Large intestine (tissue), 12 donors: Measurements from ENCODE around the gene FMR1NB. TPM values are rescaled to one million over a fixed set of nuclear protein-coding genes. Genes with fewer than 3 reads are reported as not detected.

ENCODE experiments used
- DNase-seq, 2 donors: peaks; one replicate each; pipeline versions ENCODE4 v3.0.0 to v3.0.0-alpha.2; 2013
- H3K27ac ChIP-seq: one replicate; pipeline ENCODE4 v1.5.1; 2013; ENCODE audit warnings: low read length
- H3K27me3 ChIP-seq: 2 replicates; pipeline ENCODE4 v1.6.1; 2013; ENCODE audit warnings: low read length; ENCODE audit not compliant: control insufficient read depth, insufficient read depth
- H3K36me3 ChIP-seq: 2 replicates; pipeline ENCODE4 v1.6.1; 2013; ENCODE audit warnings: low read length; ENCODE audit not compliant: control insufficient read depth, insufficient read depth
- H3K4me1 ChIP-seq: one replicate; pipeline ENCODE4 v1.6.1; 2013; ENCODE audit warnings: low read length; ENCODE audit not compliant: control insufficient read depth, insufficient read depth
- H3K4me3 ChIP-seq: one replicate; pipeline ENCODE4 v1.5.1; 2013; ENCODE audit warnings: low read length
- H3K9me3 ChIP-seq: one replicate; pipeline ENCODE4 v1.6.1; 2013; ENCODE audit warnings: mild to moderate bottlenecking, low read depth, low read length, moderate library complexity; ENCODE audit not compliant: control insufficient read depth
- WGBS: methylation state at CpG from one replicate; pipeline ENCODE4 v1.1.5; 2013; ENCODE audit warnings: low lambda C conversion rate; ENCODE audit not compliant: insufficient coverage; 5-methylcytosine and 5-hydroxymethylcytosine counted together
- long read RNA-seq, 11 donors: transcript quantifications; one replicate each; lab custom pipeline, GENCODE V29; 2026
- polyA plus RNA-seq: library from polyadenylated mRNA; unstranded; fragments of 120-200 nt; gene quantifications from one replicate; pipeline ENCODE4 v1.2.1, GENCODE V29; 2013

The FMR1NB gene, protein sequence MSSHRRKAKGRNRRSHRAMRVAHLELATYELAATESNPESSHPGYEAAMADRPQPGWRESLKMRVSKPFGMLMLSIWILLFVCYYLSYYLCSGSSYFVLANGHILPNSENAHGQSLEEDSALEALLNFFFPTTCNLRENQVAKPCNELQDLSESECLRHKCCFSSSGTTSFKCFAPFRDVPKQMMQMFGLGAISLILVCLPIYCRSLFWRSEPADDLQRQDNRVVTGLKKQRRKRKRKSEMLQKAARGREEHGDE
- 0.04 TPM for polyA plus RNA-seq
- long read RNA-seq, donor 1: 0 reads
- long read RNA-seq, donor 2: 0 reads
- long read RNA-seq, donor 3: 0 reads
- long read RNA-seq, donor 4: 0 reads
- long read RNA-seq, donor 5: 0 reads
- long read RNA-seq, donor 6: 0 reads
- long read RNA-seq, donor 7: 0 reads
- long read RNA-seq, donor 8: 0 reads
- long read RNA-seq, donor 9: 0 reads
- long read RNA-seq, donor 10: 0 reads
- long read RNA-seq, donor 11: 0 reads

DNA sequence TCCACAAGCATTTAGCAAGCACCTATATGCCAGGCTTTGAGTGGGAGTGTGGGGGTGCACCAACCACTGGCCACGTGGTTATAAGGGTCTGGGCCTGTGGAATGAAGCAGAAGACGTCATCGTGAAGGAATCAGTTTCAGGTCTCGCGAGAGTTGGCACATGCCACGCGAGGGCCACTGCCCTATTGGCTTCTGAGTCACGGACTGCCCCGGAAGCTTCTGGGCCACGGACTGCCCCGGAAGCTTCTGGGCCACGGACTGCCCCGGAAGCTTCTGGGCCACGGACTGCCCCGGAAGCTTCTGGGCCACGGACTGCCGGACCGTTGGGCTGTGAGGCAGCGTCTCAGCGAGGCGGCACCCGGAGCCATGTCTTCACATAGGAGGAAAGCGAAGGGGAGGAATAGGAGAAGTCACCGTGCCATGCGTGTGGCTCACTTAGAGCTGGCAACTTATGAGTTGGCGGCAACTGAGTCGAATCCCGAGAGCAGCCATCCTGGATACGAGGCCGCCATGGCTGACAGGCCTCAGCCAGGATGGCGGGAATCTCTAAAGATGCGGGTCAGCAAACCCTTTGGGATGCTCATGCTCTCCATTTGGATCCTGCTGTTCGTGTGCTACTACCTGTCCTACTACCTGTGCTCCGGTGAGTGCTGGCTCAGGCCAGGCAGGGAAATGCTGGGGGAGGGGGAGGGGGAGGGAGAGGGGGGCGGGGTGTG, at the start of gene FMR1NB:
FMR1NB (plus strand) TSS at position 300 of the 715 bp plus-strand sequence; CDS start at position 366, 66 bp downstream.
- Histone ChIP-seq H3K4me1 (no peaks in the 10 kb centered on the region), H3K9me3 (peaks cover 4% of the 10 kb centered on the region), H3K27ac (no peak within 1 kb of the TSS), H3K4me3 (no peak within 1 kb of the TSS), H3K36me3 (no peaks in the 10 kb centered on the region), H3K27me3 (no peaks in the 10 kb centered on the region)
- DNase-seq: no peak
- WGBS: no CpG with 5 or more reads among the region's 35 CpGs

DNA sequence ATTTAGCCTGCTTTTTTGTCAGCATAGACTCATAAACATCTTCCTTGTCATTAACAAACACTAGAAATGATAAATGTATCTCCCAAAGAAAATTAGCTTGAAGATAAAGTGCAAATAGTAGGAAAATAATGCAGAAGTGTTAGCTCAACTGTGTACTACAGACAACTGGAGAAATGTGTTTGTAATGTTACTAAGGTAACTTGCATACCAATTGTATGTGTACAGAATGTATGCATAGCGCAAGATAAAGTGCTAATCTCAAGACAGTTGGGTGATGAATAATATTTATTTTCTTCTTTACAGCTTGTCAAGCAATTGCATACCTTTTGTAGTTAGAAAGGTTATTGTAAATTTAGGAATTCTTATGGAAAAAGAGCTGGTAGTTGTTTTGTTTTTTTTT, 47.3 kb upstream of the FMR1NB start:
- 33% methylated on average over 1 of the region's 1 CpG for WGBS
- no peaks in the 10 kb centered on the region for H3K27me3 ChIP-seq
- H3K9me3 ChIP-seq: no peaks in the 10 kb centered on the region
- H3K27ac ChIP-seq: no peak overlapping the region
- H3K4me1 ChIP-seq: no peaks in the 10 kb centered on the region
- no peak for DNase-seq
- no peak overlapping the region for H3K4me3 ChIP-seq
- H3K36me3 ChIP-seq: peaks cover 18% of the 10 kb centered on the region

DNA sequence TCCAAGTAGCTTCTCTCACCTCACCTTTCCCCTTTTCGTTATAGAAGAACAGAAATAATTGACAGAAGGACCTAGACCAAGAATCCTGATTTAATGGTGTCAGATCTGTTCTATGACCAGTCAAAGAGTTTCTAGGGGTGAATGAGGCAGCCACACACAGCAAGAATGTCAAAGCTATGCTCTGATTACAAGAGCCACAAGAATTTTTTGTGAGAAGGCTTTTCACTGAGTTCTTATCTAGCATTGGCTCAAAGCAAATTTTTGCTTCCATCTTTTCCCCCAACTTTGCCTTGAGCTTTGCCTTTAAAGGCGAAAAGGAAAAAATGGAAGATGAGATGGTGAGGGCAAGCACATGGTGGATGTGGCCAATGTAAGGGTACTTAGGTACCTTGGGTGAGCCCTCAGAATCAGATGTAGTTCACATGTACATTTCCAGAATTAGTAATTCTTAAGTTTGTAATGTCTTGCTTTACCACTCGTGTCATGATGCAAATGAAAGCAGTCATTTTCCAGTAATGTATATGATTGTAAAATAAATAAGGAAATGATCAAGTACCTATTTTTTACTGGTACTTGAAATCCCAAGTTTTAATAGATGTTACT, 45.9 kb upstream of the FMR1NB start:
- peaks cover 15% of the 10 kb centered on the region for H3K36me3 ChIP-seq

DNA sequence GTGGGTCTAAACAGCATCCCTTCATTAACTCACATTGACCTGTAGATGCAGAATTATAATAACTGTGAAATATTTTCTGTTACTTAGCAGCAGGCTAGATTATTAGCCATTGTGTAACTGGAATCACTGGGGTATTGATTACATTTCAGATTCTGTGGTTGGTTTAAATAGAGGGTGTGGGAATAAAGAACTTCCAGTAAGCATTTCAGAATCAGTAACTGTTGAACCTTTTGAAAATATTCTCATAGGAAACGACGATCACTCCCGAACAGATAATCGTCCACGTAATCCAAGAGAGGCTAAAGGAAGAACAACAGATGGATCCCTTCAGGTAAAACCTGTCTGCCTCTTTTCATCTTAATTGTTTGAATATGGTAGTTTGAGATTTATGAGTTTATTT, 35.9 kb upstream of the FMR1NB start:
- no peaks in the 10 kb centered on the region for H3K9me3 ChIP-seq
- DNase-seq: no peak
- no peaks in the 10 kb centered on the region for H3K27me3 ChIP-seq
- WGBS: no CpG with 5 or more reads among the region's 5 CpGs
- H3K36me3 ChIP-seq: peaks cover 35% of the 10 kb centered on the region
- no peak overlapping the region for H3K4me3 ChIP-seq
- peaks cover 2% of the 10 kb centered on the region for H3K4me1 ChIP-seq
- H3K27ac ChIP-seq: no peak overlapping the region

More for the DNA sequence above, 45.9 kb upstream of the FMR1NB start:
- no peak for DNase-seq
- WGBS: no CpG with 5 or more reads among the region's 3 CpGs
- H3K27me3 ChIP-seq: no peaks in the 10 kb centered on the region
- H3K4me1 ChIP-seq: no peaks in the 10 kb centered on the region
- no peaks in the 10 kb centered on the region for H3K9me3 ChIP-seq
- no peak overlapping the region for H3K27ac ChIP-seq
- no peak overlapping the region for H3K4me3 ChIP-seq

DNA sequence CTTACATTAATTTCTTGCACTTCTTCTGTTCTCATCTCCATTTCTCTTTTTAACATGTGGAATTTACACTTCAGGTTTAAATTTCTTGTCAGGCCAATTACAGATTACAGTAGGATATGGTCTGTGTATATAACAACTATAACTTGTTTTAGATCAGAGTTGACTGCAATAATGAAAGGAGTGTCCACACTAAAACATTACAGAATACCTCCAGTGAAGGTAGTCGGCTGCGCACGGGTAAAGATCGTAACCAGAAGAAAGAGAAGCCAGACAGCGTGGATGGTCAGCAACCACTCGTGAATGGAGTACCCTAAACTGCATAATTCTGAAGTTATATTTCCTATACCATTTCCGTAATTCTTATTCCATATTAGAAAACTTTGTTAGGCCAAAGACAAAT, 32.6 kb upstream of the FMR1NB start:
- Histone ChIP-seq H3K4me3 (no peak overlapping the region), H3K9me3 (no peaks in the 10 kb centered on the region), H3K27me3 (no peaks in the 10 kb centered on the region), H3K27ac (no peak overlapping the region), H3K36me3 (peaks cover 24% of the 10 kb centered on the region), H3K4me1 (peaks cover 10% of the 10 kb centered on the region)
- DNase-seq: no peak
- 100% methylated on average over 1 of the region's 7 CpGs for WGBS

DNA sequence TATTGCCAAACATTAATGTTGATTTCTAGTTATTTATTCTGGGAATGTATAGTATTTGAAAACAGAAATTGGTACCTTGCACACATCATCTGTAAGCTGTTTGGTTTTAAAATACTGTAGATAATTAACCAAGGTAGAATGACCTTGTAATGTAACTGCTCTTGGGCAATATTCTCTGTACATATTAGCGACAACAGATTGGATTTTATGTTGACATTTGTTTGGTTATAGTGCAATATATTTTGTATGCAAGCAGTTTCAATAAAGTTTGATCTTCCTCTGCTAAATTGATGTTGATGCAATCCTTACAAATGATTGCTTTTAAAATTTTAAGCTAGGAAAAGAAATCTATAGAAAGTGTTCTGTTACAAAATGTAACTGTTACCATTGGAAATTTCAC, 30.8 kb upstream of the FMR1NB start:
- no CpG with 5 or more reads among the region's 1 CpG for WGBS
- Histone ChIP-seq H3K9me3 (no peaks in the 10 kb centered on the region), H3K4me3 (no peak overlapping the region), H3K36me3 (peaks cover 11% of the 10 kb centered on the region), H3K27ac (peak overlapping the region; percentile 63), H3K27me3 (no peaks in the 10 kb centered on the region), H3K4me1 (peaks cover 10% of the 10 kb centered on the region)
- peak in 1 of 2 donors; percentile 53 for DNase-seq

DNA sequence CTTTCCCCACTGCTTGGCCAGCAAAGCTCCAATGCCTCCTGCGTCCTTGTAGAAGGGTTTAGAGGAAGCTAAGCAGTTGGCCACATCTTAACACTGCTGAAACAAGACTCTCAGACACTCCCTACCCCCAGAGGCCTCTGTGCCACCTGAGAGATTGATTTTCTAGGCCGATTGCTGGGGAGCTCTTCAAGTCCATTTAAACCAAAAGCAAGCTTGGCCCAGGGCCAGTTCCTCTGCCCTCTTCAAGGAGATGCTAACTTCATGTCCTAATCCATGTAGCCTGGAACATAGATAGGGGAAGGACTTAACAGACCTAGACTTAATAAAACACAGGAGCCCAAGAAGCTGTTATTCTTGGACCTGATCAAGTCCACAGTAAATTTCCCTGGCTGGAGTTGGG, 27.2 kb upstream of the FMR1NB start:
- no peak overlapping the region for H3K4me3 ChIP-seq
- DNase-seq: no peak
- H3K36me3 ChIP-seq: peaks cover 2% of the 10 kb centered on the region
- H3K4me1 ChIP-seq: peaks cover 10% of the 10 kb centered on the region
- H3K9me3 ChIP-seq: no peaks in the 10 kb centered on the region
- H3K27ac ChIP-seq: no peak overlapping the region
- no CpG with 5 or more reads among the region's 2 CpGs for WGBS
- no peaks in the 10 kb centered on the region for H3K27me3 ChIP-seq

DNA sequence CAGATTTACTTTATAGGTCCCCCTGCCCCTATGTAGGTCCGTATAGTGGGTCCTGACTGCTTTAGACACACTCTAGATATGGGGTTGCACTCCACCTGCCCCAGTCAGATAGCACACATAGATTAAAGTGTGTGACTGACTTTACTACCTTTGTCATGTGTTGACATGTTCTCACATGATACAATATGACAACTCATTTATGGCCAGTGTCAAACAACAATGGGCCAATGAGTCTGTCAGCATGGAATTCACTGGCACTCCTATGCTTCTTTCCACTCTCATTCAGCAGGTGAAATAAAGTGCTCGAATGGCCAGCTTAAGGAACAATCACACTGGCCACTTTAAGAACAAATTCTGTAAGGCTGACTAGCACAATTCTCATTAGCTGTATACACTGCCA, 23.8 kb upstream of the FMR1NB start:
- H3K4me3 ChIP-seq: no peak overlapping the region
- WGBS: no CpG with 5 or more reads among the region's 2 CpGs
- no peak overlapping the region for H3K27ac ChIP-seq

DNA sequence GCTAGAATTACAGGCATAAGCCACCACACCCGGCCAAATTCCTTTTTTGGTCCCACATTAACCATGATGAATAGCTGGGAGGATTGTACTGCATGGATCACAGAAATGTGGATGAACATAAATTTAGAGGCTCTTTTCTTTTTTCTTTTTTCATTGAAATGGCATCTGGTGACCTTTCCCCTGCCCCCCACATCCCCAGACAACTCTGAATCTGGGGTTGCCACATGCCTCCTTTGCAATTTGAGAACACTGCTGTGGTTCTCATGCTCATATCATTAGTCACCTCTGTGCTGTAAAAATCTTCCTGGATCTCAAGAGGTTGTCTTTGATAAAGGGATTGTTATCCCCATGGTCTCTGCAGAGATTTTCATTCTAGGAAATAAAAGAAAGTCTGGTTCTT, 22.8 kb upstream of the FMR1NB start:
- WGBS: no CpG with 5 or more reads among the region's 1 CpG
- Histone ChIP-seq H3K27ac (no peak overlapping the region), H3K36me3 (no peaks in the 10 kb centered on the region), H3K4me1 (no peaks in the 10 kb centered on the region), H3K9me3 (no peaks in the 10 kb centered on the region), H3K27me3 (no peaks in the 10 kb centered on the region), H3K4me3 (no peak overlapping the region)
- DNase-seq: no peak

More for the DNA sequence above, 23.8 kb upstream of the FMR1NB start:
- DNase-seq: no peak
- Histone ChIP-seq H3K9me3 (no peaks in the 10 kb centered on the region), H3K36me3 (no peaks in the 10 kb centered on the region), H3K27me3 (no peaks in the 10 kb centered on the region), H3K4me1 (no peaks in the 10 kb centered on the region)

DNA sequence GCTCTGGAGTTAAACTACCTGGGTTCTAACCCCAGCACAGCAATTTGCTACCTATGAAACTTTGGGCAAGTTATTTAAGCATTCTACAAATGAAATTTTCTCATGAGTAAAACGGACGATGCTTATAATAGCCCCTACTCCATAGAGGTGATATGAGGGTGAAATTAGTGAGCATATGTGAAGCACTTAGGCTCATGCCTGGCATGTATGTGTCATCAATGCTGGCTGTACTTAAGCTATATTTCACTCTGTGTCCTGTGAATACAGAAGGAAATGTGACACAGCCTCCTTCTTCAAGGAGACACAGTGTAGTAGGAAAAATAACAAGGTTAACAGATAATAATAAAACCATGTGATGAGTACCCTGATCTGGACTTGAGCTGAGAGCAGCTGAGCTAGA, 20.4 kb upstream of the FMR1NB start:
- no CpG with 5 or more reads among the region's 2 CpGs for WGBS
- DNase-seq: no peak
- Histone ChIP-seq H3K9me3 (no peaks in the 10 kb centered on the region), H3K36me3 (no peaks in the 10 kb centered on the region), H3K4me3 (no peak overlapping the region), H3K4me1 (no peaks in the 10 kb centered on the region), H3K27me3 (no peaks in the 10 kb centered on the region), H3K27ac (no peak overlapping the region)
